ENCODE results near the gene VSTM2L. TPM values are rescaled to one million over a fixed set of nuclear protein-coding genes. Genes with fewer than 3 reads are reported as not detected.

Gene VSTM2L
- total and polyA plus RNA-seq, 2 donors (not counting 3 experiments of a cell fraction or from before 2014, with no cell fraction given): 0.18 TPM; not detected in 1

- Histone ChIP-seq H3K4me3 (replicated peaks in 1 of 3; ENCODE audit: insufficient read depth in 1 of 3, low read depth in 1 of 3, low read length in 3 of 3) (no peak overlapping the region), H2AFZ (ENCODE audit: low read depth, low read length) (no peak overlapping the region), H3K9me1 (replicated peaks; ENCODE audit: control insufficient read depth, extremely low read depth, insufficient read depth, low read length) (no peaks in the 10 kb centered on the region), H3K4me2 (ENCODE audit: insufficient read depth, low read length) (no peak overlapping the region), H3K27me3 (ENCODE audit: control insufficient read depth in 2 of 2, insufficient read depth in 2 of 2, low read length in 2 of 2) (peaks cover 0 to 10% of the 10 kb centered on the region in 2 experiments), H3K79me2 (ENCODE audit: control insufficient read depth, insufficient read depth, low read length) (no peaks in the 10 kb centered on the region), H3K9me3 (replicated peaks; ENCODE audit: control insufficient read depth, insufficient read depth, low read length) (no peaks in the 10 kb centered on the region), H3K9ac (replicated peaks; ENCODE audit: extremely low read depth, insufficient read depth, low read length) (no peak overlapping the region), H3K36me3 (ENCODE audit: control insufficient read depth in 2 of 2, extremely low read depth in 1 of 2, insufficient read depth in 2 of 2, low read length in 2 of 2) (no peaks in the 10 kb centered on the region), H3K4me1 (ENCODE audit: control insufficient read depth, extremely low read depth, insufficient read depth, low read length) (no peaks in the 10 kb centered on the region), H3K27ac (ENCODE audit: insufficient read depth, low read depth, low read length) (no peak overlapping the region), H4K20me1 (replicated peaks; ENCODE audit: control insufficient read depth, extremely low read depth, insufficient read depth, low read length) (no peaks in the 10 kb centered on the region)
- FAIRE-seq: no peak
- no peak for DNase-seq (ENCODE audit: low read depth, low spot score)
- CTCF ChIA-PET: interaction anchor here (0.8 to 1.2 kb wide), 5 partner anchors 12 to 367 kb away, joined by 3 read pairs; no protein-coding TSS in a partner anchor
- dilution Hi-C loops (cut with MboI; ENCODE audit: extremely low pct_ligation_motif_present, low sequenced_read_pairs) (no loop called here), intact Hi-C loops (cut with micrococcal nuclease) (no loop called here)
- POLR2A ChIA-PET: no interaction called here
- TF ChIP-seq FOS (IDR thresholded peaks at IDR 0.05; ENCODE audit: borderline replicate concordance, insufficient read depth, low read length): no peak
- BruUV-seq (replicated peaks): no TSS peak
These were observed 28.4 kb downstream of the VSTM2L start for GRCh38 chr20:37931153-37931922.

GRCh38 chr20:37932074-37932473 lies 29.1 kb downstream of the VSTM2L start:
- Histone ChIP-seq H3K36me3 (ENCODE audit: control insufficient read depth in 2 of 2, extremely low read depth in 1 of 2, insufficient read depth in 2 of 2, low read length in 2 of 2) (no peaks in the 10 kb centered on the region), H3K9ac (replicated peaks; ENCODE audit: extremely low read depth, insufficient read depth, low read length) (no peak overlapping the region), H3K9me3 (replicated peaks; ENCODE audit: control insufficient read depth, insufficient read depth, low read length) (no peaks in the 10 kb centered on the region), H3K79me2 (ENCODE audit: control insufficient read depth, insufficient read depth, low read length) (no peaks in the 10 kb centered on the region), H3K4me2 (ENCODE audit: insufficient read depth, low read length) (no peak overlapping the region), H2AFZ (ENCODE audit: low read depth, low read length) (no peak overlapping the region), H3K4me1 (ENCODE audit: control insufficient read depth, extremely low read depth, insufficient read depth, low read length) (no peaks in the 10 kb centered on the region), H3K4me3 (replicated peaks in 1 of 3; ENCODE audit: insufficient read depth in 1 of 3, low read depth in 1 of 3, low read length in 3 of 3) (no peak overlapping the region), H3K27me3 (ENCODE audit: control insufficient read depth in 2 of 2, insufficient read depth in 2 of 2, low read length in 2 of 2) (peaks cover 0 to 10% of the 10 kb centered on the region in 2 experiments), H3K27ac (ENCODE audit: insufficient read depth, low read depth, low read length) (no peak overlapping the region), H3K9me1 (replicated peaks; ENCODE audit: control insufficient read depth, extremely low read depth, insufficient read depth, low read length) (no peaks in the 10 kb centered on the region), H4K20me1 (replicated peaks; ENCODE audit: control insufficient read depth, extremely low read depth, insufficient read depth, low read length) (no peaks in the 10 kb centered on the region)
- dilution Hi-C loops (cut with MboI; ENCODE audit: extremely low pct_ligation_motif_present, low sequenced_read_pairs): no loop called here
- DNase-seq (ENCODE audit: low read depth, low spot score) (no peak), FAIRE-seq (no peak)
- intact Hi-C loops (cut with micrococcal nuclease): no loop called here
- CTCF ChIA-PET: interaction anchor here (0.8 to 1.1 kb wide), 3 partner anchors 13 to 368 kb away, joined by 3 read pairs; no protein-coding TSS in a partner anchor
- TF ChIP-seq POLR2A (IDR thresholded peaks at IDR 0.05; ENCODE audit: low read depth, low read length): no peak
- TF ChIP-seq JUN (IDR thresholded peaks at IDR 0.05; ENCODE audit: borderline replicate concordance, insufficient read depth, insufficient read length, low read depth): no peak
- TF ChIP-seq GATA2 (IDR thresholded peaks at IDR 0.05; ENCODE audit: insufficient read depth, insufficient read length, low read depth, low read length): no peak
- TF ChIP-seq MYC (IDR thresholded peaks at IDR 0.05; ENCODE audit: low read depth, low read length): no peak
- no peak for TF ChIP-seq EZH2 (IDR thresholded peaks at IDR 0.05; ENCODE audit: borderline replicate concordance, low read depth, low read length, severe bottlenecking)
- TF ChIP-seq MAX (IDR thresholded peaks at IDR 0.05; ENCODE audit: insufficient read depth, insufficient read length): no peak
- TF ChIP-seq CTCF (IDR thresholded peaks at IDR 0.05; ENCODE audit: extremely low read depth in 1 of 2, insufficient read depth in 1 of 2, low read depth in 1 of 2, low read length in 2 of 2): no peak
- POLR2A ChIA-PET: no interaction called here
- no TSS peak for BruUV-seq (replicated peaks)
